ENCODE data around the gene CDYL.
A peak's percentile ranks its signal among the peaks of the same experiment; 100 is the strongest.

Gene CDYL

GRCh38 chr6:4965562-4966389 lies 189.6 kb downstream of the CDYL start:
- no peak overlapping the region for H3K4me3 ChIP-seq (ENCODE audit: low read length)
- no peak for TF ChIP-seq CTCF (conservative IDR thresholded peaks at IDR 0.05; ENCODE audit: low read depth, low read length)
- DNase-seq (ENCODE audit: low read depth): no peak

- DNase-seq (ENCODE audit: low read depth): peak; percentile 30
- no peak overlapping the region for H3K4me3 ChIP-seq (ENCODE audit: low read length)
- TF ChIP-seq CTCF (conservative IDR thresholded peaks at IDR 0.05; ENCODE audit: low read depth, low read length): no peak
Measured at GRCh38 chr6:4967301-4968030, 191.3 kb downstream of the CDYL start.

- no peak for TF ChIP-seq CTCF (conservative IDR thresholded peaks at IDR 0.05; ENCODE audit: low read depth, low read length)
- DNase-seq (ENCODE audit: low read depth): no peak
- no peak overlapping the region for H3K4me3 ChIP-seq (ENCODE audit: low read length)
Measured at GRCh38 chr6:4969609-4970285, 193.5 kb downstream of the CDYL start.

GRCh38 chr6:4970739-4971395 lies 194.7 kb downstream of the CDYL start:
- no peak overlapping the region for H3K4me3 ChIP-seq (ENCODE audit: low read length)
- no peak for DNase-seq (ENCODE audit: low read depth)
- no peak for TF ChIP-seq CTCF (conservative IDR thresholded peaks at IDR 0.05; ENCODE audit: low read depth, low read length)

GRCh38 chr6:4971851-4972250 lies 195.6 kb downstream of the CDYL start:
- no peak for TF ChIP-seq CTCF (conservative IDR thresholded peaks at IDR 0.05; ENCODE audit: low read depth, low read length)
- no peak for DNase-seq (ENCODE audit: low read depth)
- H3K4me3 ChIP-seq (ENCODE audit: low read length): no peak overlapping the region

GRCh38 chr6:4972438-4972837 lies 196.2 kb downstream of the CDYL start:
- TF ChIP-seq CTCF (conservative IDR thresholded peaks at IDR 0.05; ENCODE audit: low read depth, low read length): no peak
- DNase-seq (ENCODE audit: low read depth): no peak
- H3K4me3 ChIP-seq (ENCODE audit: low read length): no peak overlapping the region

Measured in retinal pigment epithelial cell (primary cell).